HG03039 (cell line): ENCODE measurements around the gene INSM1.
"Not testable (repeated sequence)": the region's sequence is repeated elsewhere in the genome, so short reads cannot be mapped to it uniquely, and the experiment has no call there.

Experiments used
- ATAC-seq: cut with Tn5 transposase; IDR thresholded peaks from one replicate; pipeline ENCODE4 v1.9.1; 2021; ENCODE audit warnings: mild to moderate bottlenecking, moderate library complexity; ENCODE audit not compliant: unreplicated experiment

Gene INSM1

DNA sequence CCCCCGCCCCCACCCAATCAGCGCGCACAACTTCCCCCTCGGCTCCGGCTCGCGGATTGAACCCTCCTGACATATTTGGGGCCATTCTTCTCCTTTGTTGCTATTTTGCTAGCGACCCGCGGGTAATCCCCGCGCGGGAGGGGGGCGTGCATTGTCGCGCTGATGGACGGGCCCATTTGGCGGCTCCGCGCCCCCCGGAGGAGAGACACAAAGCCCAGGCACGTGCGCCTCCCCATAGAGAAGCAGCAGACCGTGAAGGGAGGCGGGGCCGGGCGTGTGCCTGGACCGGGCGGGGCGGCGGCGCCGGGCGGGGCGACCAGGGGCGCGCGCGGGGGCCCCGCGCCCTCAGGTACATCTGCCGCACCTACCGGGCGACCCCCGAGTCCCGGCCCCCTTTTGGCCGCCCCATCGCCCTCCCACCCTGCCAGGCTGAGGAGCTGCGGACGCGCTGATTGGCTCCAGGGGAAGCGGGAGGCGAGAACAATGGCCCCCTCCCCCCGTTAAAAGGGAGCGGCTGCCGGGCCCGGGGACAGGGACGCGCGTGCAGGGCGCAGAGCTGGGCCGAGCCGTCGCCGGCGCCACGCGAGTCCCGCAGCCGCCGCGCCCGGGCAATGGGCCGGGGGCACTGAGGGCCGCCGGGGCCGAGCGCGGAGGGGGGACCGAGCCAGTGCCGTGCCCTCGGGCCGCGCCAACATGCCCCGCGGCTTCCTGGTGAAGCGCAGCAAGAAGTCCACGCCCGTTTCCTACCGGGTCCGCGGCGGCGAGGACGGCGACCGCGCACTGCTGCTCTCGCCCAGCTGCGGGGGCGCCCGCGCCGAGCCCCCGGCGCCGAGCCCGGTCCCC, at the start of gene INSM1:
Gene INSM1 (plus strand): TSS at position 530 of the 843 bp plus-strand sequence. CDS start 164 bp downstream, at position 694.
- no peak for ATAC-seq

DNA sequence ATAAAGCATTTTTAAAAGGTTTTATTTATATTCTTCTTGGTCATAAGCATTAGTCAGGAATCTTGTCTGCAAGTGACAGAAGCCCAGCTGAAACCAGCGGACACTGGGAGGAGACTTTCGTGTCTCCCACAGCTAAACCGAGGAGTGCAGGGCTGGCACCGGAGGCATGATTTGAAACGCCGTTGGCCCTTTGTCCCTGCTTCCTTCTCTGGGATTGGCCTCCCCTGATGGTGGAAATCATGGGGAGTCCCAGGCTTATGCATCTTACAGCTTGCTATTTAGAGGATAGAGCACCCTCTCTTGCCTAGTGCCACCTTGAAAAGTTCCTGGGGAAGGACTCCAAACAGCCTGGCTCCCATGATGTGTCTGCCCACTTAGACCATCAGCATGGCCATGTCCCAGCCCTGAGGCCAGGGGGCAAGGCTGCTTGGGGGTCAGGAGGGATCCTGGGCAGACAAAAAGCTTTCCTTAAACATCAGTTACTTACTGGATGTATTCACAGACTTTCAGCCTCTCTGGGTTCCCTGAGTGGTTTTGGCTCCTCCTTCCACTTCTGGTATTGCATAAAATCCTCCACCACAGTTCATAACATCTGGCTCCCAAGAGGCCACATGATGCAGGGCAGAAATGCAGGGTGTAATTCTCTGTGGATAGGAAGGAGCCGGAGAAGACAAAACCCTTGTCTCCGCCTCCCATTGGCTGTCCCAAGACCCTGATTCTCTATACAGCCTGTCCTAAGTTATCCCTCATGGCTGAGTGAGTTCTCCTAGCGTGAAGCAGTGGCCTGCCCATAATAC, 49.3 kb upstream of the INSM1 start:
- no peak for ATAC-seq

GRCh38 chr20:20321134-20321533, 46.8 kb upstream of the INSM1 start:
- no peak for ATAC-seq

GRCh38 chr20:20321917-20322316, 46.0 kb upstream of the INSM1 start:
- ATAC-seq: no peak

DNA sequence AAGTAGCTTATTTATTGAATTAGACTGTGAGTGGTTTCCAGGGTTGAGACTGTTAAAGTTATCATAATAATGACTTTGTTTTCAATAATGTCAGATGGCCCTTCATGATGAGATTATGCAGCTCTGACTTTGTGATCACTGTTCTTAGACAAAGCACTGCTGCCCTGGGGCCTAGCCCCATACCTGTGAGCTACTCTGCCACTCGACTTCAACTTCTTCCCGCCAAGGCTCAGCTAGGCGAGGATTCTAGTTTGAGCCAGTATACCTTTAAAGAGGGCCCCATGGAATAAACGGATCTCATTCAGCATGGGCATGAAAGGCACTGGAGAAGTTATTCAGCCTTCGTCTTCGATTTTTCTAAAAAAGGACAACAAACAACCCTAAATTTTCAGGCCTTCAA, 45.0 kb upstream of the INSM1 start:
- no peak for ATAC-seq

DNA sequence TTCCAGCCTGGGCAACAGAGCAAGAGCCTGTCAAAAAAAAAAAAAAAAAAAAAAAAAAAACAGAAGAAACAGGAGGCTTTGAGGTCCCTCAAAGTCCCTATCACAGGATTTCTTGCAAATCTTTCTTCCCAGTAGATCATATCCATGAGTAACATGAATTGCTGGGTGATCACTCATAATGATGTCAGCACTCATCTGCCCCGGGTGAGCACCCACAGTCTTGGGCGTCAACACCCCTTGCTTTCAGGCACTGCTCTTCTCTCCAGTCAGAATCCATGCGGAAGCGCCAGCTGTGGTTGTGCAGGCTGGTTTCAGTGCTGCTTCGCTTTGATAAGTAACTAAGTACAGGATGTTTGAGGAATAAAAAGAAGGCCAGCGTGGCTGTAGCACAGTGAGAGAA, 40.2 kb upstream of the INSM1 start:
- ATAC-seq: no peak

GRCh38 chr20:20329564-20329963, 38.3 kb upstream of the INSM1 start:
- no peak for ATAC-seq

- ATAC-seq: no peak
These were observed 36.7 kb upstream of the INSM1 start for GRCh38 chr20:20331156-20331555.

GRCh38 chr20:20331817-20332216, 36.1 kb upstream of the INSM1 start:
- ATAC-seq: no peak

- ATAC-seq: no peak
These were observed 34.0 kb upstream of the INSM1 start for GRCh38 chr20:20333866-20334265.

- ATAC-seq: peak; percentile 93
These were observed 33.4 kb upstream of the INSM1 start for GRCh38 chr20:20334489-20334888.

DNA sequence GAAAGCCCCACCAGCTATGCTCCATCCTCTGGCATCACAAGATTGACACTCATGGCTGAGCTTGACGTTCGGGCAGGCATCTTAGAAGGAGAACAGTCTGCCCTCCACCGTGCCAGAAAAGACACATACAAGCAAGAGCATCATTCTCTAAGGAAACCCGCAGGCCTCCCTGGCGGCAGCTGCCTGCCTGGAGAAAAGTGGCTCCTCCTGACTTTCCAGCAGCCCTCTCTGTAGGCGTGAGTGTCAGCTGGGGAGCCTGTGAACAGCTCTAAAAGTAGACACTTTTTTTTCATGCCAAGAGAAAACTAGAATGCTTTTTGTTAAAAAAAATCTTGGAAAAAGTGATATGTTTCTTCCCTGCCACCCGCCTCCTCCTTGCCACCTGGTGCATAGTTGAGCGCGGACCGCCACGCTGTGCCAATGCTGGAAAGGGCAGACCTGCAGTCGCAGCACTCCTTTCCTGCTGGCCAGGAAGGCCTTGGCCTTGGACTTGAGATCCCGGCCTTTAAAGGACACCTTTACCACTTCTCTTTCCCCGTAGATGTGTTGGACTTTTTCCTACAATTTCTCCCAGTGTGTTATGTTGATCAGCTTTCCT, 29.7 kb upstream of the INSM1 start:
- no peak for ATAC-seq

- no peak for ATAC-seq
These were observed 27.5 kb upstream of the INSM1 start for GRCh38 chr20:20340443-20340842.

GRCh38 chr20:20341371-20341770, 26.5 kb upstream of the INSM1 start:
- ATAC-seq: no peak

DNA sequence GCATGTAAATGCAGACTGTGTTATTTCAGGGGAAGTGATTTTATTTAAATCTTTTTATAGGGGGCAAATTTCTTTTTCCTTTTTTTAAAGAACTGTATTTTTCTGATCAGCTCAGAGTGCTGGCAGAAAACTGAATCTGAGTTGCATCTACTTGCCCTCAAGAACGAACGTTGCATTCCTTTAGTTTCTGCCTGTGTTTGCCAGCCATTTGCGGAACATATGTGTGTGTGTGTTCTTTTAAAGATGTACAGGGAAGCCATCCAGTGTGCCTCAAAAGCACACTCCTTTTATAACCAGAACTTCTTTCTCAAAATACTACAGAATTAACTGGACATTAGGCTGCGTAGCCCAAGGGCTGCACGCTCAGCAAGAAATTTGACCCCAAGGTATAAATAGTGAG, 25.8 kb upstream of the INSM1 start:
- no peak for ATAC-seq

DNA sequence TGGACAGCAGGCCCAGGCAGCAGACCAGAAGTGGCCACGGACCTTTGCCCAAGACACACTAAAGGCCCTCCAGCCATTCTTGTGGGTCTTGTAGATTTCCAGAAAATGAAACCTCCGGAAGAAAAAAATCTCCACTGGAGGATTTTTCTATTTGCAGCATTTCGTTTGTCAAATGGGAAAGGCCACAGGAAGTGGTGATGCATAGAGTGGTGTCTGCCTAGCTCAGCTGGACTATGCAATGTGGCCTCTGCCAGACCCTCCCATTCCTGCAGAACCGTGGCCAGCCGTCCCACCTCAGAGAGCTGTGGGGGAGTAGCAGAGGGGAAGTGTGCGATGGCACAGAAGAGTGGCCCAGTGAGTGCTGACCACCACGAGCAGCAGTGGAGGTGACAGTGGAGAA, 24.0 kb upstream of the INSM1 start:
- ATAC-seq: no peak

DNA sequence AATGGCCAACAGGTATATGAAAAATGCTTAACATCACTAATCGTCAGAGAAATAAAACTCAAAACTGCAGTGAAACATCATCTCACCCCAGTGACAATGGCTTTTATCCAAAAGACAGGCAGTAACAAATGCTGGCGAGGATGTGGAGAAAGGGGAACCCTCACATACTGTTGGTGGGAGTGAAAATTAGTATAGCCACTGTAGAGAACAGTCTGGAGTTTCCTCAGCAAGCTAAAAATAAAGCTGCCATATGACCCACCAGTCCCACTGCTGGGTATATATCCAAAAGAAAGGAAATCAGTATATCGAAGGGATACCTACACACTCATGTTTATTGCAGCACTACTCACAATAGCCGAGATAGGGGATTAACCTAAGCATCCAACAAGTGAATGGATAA, 23.4 kb upstream of the INSM1 start:
- ATAC-seq: no peak

- ATAC-seq: no peak
These were observed 14.3 kb upstream of the INSM1 start for GRCh38 chr20:20353576-20353975.

DNA sequence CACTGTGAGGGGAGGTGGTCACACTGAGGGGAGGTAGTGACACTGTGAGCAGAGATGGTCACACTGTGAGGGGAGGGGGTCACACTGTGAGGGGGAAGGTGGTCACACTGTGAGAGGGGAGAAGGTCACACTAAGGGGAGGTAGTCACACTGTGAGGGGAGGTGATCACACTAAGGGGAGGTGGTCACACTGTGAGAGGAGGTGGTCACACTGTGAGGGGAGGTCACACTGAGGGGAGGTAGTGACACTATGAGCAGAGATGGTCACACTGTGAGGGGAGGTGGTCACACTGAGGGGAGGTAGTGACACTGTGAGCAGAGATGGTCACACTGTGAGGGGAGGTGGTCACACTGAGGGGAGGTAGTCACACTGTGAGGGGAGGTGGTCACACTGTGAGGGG, 12.4 kb upstream of the INSM1 start:
- ATAC-seq: not testable (repeated sequence)

DNA sequence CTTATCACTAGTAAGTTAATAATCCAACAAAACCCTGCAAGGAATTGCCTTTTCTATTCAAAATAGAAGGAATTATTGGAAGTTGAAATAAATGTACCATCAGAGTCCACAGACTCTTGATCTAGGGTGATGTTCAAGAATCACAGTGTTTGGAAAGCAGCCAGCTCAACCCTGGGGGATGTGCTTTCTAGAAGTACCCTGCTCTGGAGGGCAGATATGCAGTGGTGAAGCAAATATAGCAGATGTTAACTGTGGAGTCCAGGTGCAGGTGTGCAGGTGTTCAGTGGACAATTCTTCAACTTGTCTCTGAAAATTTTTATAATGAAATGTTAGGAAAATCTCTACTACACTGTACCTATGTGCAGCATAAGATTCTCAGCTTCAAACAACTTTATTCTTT, 9.1 kb upstream of the INSM1 start:
- no peak for ATAC-seq

DNA sequence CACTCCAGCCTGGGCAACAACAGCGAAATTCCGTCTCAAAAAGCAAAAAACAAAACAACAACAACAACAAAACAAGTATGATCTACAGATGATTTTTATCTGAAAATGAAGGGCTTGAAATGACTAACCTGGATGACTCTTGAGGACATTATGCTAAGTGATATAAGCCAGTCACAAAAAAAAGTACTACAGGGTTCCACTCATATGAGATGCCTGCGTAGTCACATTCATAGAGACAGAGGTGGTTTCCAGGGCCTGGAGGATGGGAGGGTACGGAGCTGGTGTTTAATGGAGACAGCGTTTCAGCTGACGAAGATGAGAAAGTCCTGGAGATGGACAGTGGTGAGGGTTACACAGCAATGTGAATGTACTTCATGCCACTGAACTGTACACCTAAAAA, 8.3 kb upstream of the INSM1 start:
- no peak for ATAC-seq

- peak; percentile 58 for ATAC-seq
These were observed 7.4 kb upstream of the INSM1 start for GRCh38 chr20:20360464-20360863.
